CD4-positive, CD25-positive, alpha-beta regulatory T cell (primary cell): ENCODE measurements around the gene SH3D21. TPM values are rescaled to one million over a fixed set of nuclear protein-coding genes. Genes with fewer than 3 reads are reported as not detected.
A peak's percentile ranks its signal among the peaks of the same experiment; 100 is the strongest.

ENCODE experiments used
- ATAC-seq, 2 donors: fragments of 150-1000 bp; cut with Tn5 transposase; one replicate each; pipeline ENCODE4 v1.10.0; 2021; ENCODE audit warnings: low read depth in 2 of 2, moderate number of reproducible peaks in 2 of 2, moderate library complexity in 1 of 2
- DNase-seq, 3 donors: peaks; one replicate each; pipeline versions ENCODE4 v3.0.0 to v3.0.0-alpha.2; 2012 to 2022; ENCODE audit warnings: mixed read lengths in 1 of 3
- H3K27ac ChIP-seq: one replicate; pipeline ENCODE4 v1.7.0; 2013; ENCODE audit warnings: mild to moderate bottlenecking, low read length; ENCODE audit not compliant: insufficient read depth, poor library complexity, severe bottlenecking
- H3K27me3 ChIP-seq: one replicate; pipeline ENCODE4 v1.7.0; 2013; ENCODE audit warnings: low read length; ENCODE audit not compliant: control insufficient read depth, insufficient read depth
- H3K36me3 ChIP-seq: one replicate; pipeline ENCODE4 v1.7.0; 2013; ENCODE audit warnings: mild to moderate bottlenecking, low read length, moderate library complexity; ENCODE audit not compliant: control insufficient read depth, insufficient read depth
- H3K4me1 ChIP-seq: 2 replicates; pipeline ENCODE4 v1.7.0; 2013; ENCODE audit warnings: mild to moderate bottlenecking, low read length; ENCODE audit not compliant: insufficient read depth, control insufficient read depth, poor library complexity, severe bottlenecking
- H3K4me3 ChIP-seq: one replicate; pipeline ENCODE4 v1.7.0; 2013; ENCODE audit warnings: low read depth, mild to moderate bottlenecking, low read length, moderate library complexity
- H3K9me3 ChIP-seq, 2 experiments: 1 replicate in 1 of 2; 2 replicates in 1 of 2; pipeline ENCODE4 v1.7.0; 2013; ENCODE audit warnings: low read length in 2 of 2, mild to moderate bottlenecking in 1 of 2, moderate library complexity in 1 of 2; ENCODE audit not compliant: control insufficient read depth in 2 of 2
- H3K27ac Mint-ChIP-seq, 3 donors: one replicate each; pipeline ENCODE4 v1.8.0; 2020 to 2022; ENCODE audit warnings: mild to moderate bottlenecking in 3 of 3, mixed read lengths in 3 of 3, moderate library complexity in 2 of 3
- H3K27me3 Mint-ChIP-seq: one replicate; pipeline ENCODE4 v1.8.0; 2022; ENCODE audit warnings: mild to moderate bottlenecking, mixed read lengths
- H3K36me3 Mint-ChIP-seq: one replicate; pipeline ENCODE4 v1.8.0; 2020; ENCODE audit warnings: mixed read lengths
- H3K4me1 Mint-ChIP-seq, 4 donors: one replicate each; pipeline ENCODE4 v1.8.0; 2020 to 2022; ENCODE audit warnings: mixed read lengths in 4 of 4, mild to moderate bottlenecking in 1 of 4
- H3K4me3 Mint-ChIP-seq, 4 donors: one replicate each; pipeline ENCODE4 v1.8.0; 2020 to 2022; ENCODE audit warnings: mild to moderate bottlenecking in 4 of 4, mixed read lengths in 4 of 4, moderate library complexity in 3 of 4
- H3K9me3 Mint-ChIP-seq, 7 donors: one replicate each; pipeline ENCODE4 v1.8.0; 2020 to 2022; ENCODE audit warnings: mixed read lengths in 7 of 7, mild to moderate bottlenecking in 3 of 7, moderate library complexity in 2 of 7
- polyA plus RNA-seq, 4 donors: library from polyadenylated mRNA; unstranded; fragments of 300-500 nt; fragmentation: Illumina TruSeq; gene quantifications; one replicate each; pipeline ENCODE4 v1.2.3, GENCODE V29; 2021
- total RNA-seq: library from RNA; stranded (reverse); gene quantifications from one replicate; pipeline ENCODE4 v1.2.3, GENCODE V29; 2022

Gene SH3D21
- total and polyA plus RNA-seq, 5 donors from 2014 or later = 0.26 to 3.2 (median 0.34) TPM

- no peak overlapping the region for H3K4me3 ChIP-seq
- H3K4me1 ChIP-seq = peaks cover 17% of the 10 kb centered on the region
- H3K36me3 ChIP-seq = peaks cover 30% of the 10 kb centered on the region
- no peak overlapping the region for H3K27ac ChIP-seq
- no peaks in the 10 kb centered on the region for H3K9me3 Mint-ChIP-seq
- ATAC-seq = no peak
- peaks cover 24% of the 10 kb centered on the region for H3K36me3 Mint-ChIP-seq
- H3K27me3 Mint-ChIP-seq = no peaks in the 10 kb centered on the region
- H3K4me3 Mint-ChIP-seq = no peak overlapping the region
- no peak for DNase-seq
- no peaks in the 10 kb centered on the region for H3K27me3 ChIP-seq
- peaks cover 0 to 24% (median 14%) of the 10 kb centered on the region in 4 donors for H3K4me1 Mint-ChIP-seq
- no peak overlapping the region for H3K27ac Mint-ChIP-seq
- H3K9me3 ChIP-seq = no peaks in the 10 kb centered on the region
Observed at GRCh38 chr1:36346741-36347370, 40.7 kb downstream of the SH3D21 start.

- DNase-seq (no peak), ATAC-seq (no peak)
- peaks cover 23% of the 10 kb centered on the region for H3K36me3 Mint-ChIP-seq
- H3K27me3 Mint-ChIP-seq = no peaks in the 10 kb centered on the region
- Histone ChIP-seq H3K27ac (no peak overlapping the region), H3K27me3 (no peaks in the 10 kb centered on the region), H3K4me3 (no peak overlapping the region), H3K4me1 (peaks cover 17% of the 10 kb centered on the region), H3K9me3 (no peaks in the 10 kb centered on the region), H3K36me3 (peaks cover 35% of the 10 kb centered on the region)
- H3K27ac Mint-ChIP-seq = no peak overlapping the region
- H3K4me1 Mint-ChIP-seq = peaks cover 0 to 30% (median 17%) of the 10 kb centered on the region in 4 donors
- H3K4me3 Mint-ChIP-seq = peak overlapping the region in 1 of 4 donors; percentile 48
- no peaks in the 10 kb centered on the region for H3K9me3 Mint-ChIP-seq
Observed at GRCh38 chr1:36349241-36349671, 43.1 kb downstream of the SH3D21 start.

GRCh38 chr1:36349839-36350238 lies 43.7 kb downstream of the SH3D21 start:
- ATAC-seq = no peak
- Mint-ChIP-seq H3K27ac (peak overlapping the region in 1 of 3 donors; percentile 89), H3K27me3 (no peaks in the 10 kb centered on the region), H3K36me3 (peaks cover 23% of the 10 kb centered on the region), H3K4me1 (peaks cover 0 to 30% (median 17%) of the 10 kb centered on the region in 4 donors), H3K4me3 (no peak overlapping the region), H3K9me3 (no peaks in the 10 kb centered on the region)
- no peaks in the 10 kb centered on the region for H3K9me3 ChIP-seq
- peaks cover 41% of the 10 kb centered on the region for H3K36me3 ChIP-seq
- H3K4me3 ChIP-seq = no peak overlapping the region
- H3K4me1 ChIP-seq = peaks cover 17% of the 10 kb centered on the region
- no peak for DNase-seq
- no peaks in the 10 kb centered on the region for H3K27me3 ChIP-seq
- peak overlapping the region; percentile 48 for H3K27ac ChIP-seq

- peaks cover 49% of the 10 kb centered on the region for H3K36me3 ChIP-seq
- no peak overlapping the region for H3K4me3 ChIP-seq
- no peaks in the 10 kb centered on the region for H3K27me3 ChIP-seq
- ATAC-seq = peak; percentile 85 to 87
- peaks cover 0 to 30% (median 17%) of the 10 kb centered on the region in 4 donors for H3K4me1 Mint-ChIP-seq
- H3K27ac Mint-ChIP-seq = peak overlapping the region; percentile 89 to 95 (median 94)
- peak overlapping the region in 3 of 4 donors; percentile 24 to 56 (median 25) for H3K4me3 Mint-ChIP-seq
- peaks cover 17% of the 10 kb centered on the region for H3K4me1 ChIP-seq
- peaks cover 26% of the 10 kb centered on the region for H3K36me3 Mint-ChIP-seq
- no peaks in the 10 kb centered on the region for H3K9me3 Mint-ChIP-seq
- peak overlapping the region; percentile 48 for H3K27ac ChIP-seq
- H3K27me3 Mint-ChIP-seq = no peaks in the 10 kb centered on the region
- no peaks in the 10 kb centered on the region for H3K9me3 ChIP-seq
- peak in 2 of 3 donors; percentile 32 to 78 for DNase-seq
Observed at GRCh38 chr1:36350659-36351226, 44.6 kb downstream of the SH3D21 start.

GRCh38 chr1:36351227-36351977 lies 45.2 kb downstream of the SH3D21 start:
- ATAC-seq (peak in 1 of 2 donors; percentile 11), DNase-seq (no peak)
- no peak overlapping the region for H3K4me3 ChIP-seq
- H3K27ac ChIP-seq = peak overlapping the region; percentile 48
- H3K27me3 ChIP-seq = no peaks in the 10 kb centered on the region
- peaks cover 17% of the 10 kb centered on the region for H3K4me1 ChIP-seq
- Mint-ChIP-seq H3K4me1 (peaks cover 0 to 28% (median 17%) of the 10 kb centered on the region in 4 donors), H3K4me3 (peak overlapping the region in 1 of 4 donors; percentile 56), H3K36me3 (peaks cover 26% of the 10 kb centered on the region), H3K9me3 (no peaks in the 10 kb centered on the region), H3K27me3 (no peaks in the 10 kb centered on the region), H3K27ac (peak overlapping the region in 2 of 3 donors; percentile 89 to 95)
- no peaks in the 10 kb centered on the region for H3K9me3 ChIP-seq
- peaks cover 47% of the 10 kb centered on the region for H3K36me3 ChIP-seq

GRCh38 chr1:36352125-36352909 lies 46.1 kb downstream of the SH3D21 start:
- H3K36me3 Mint-ChIP-seq = peaks cover 25% of the 10 kb centered on the region
- H3K27me3 Mint-ChIP-seq = no peaks in the 10 kb centered on the region
- peak overlapping the region in 1 of 4 donors; percentile 47 for H3K4me3 Mint-ChIP-seq
- Histone ChIP-seq H3K27ac (no peak overlapping the region), H3K27me3 (no peaks in the 10 kb centered on the region), H3K4me1 (peaks cover 17% of the 10 kb centered on the region), H3K36me3 (peaks cover 42% of the 10 kb centered on the region), H3K9me3 (no peaks in the 10 kb centered on the region), H3K4me3 (no peak overlapping the region)
- peaks cover 0 to 28% (median 17%) of the 10 kb centered on the region in 4 donors for H3K4me1 Mint-ChIP-seq
- H3K27ac Mint-ChIP-seq = peak overlapping the region in 2 of 3 donors; percentile 38 to 89
- DNase-seq (no peak), ATAC-seq (no peak)
- no peaks in the 10 kb centered on the region for H3K9me3 Mint-ChIP-seq
